Limb (tissue), 2 donors: ENCODE data around the gene KANK3.

ENCODE experiments used
- DNase-seq, 2 donors: peaks; one replicate each; pipeline ENCODE4 v3.0.0-alpha.2; 2016; ENCODE audit errors: extremely low spot score in 2 of 2

Gene KANK3

GRCh38 chr19:8340341-8341096, 2.5 kb downstream of the KANK3 start:
- no peak for DNase-seq

- DNase-seq = no peak
Measured at GRCh38 chr19:8338835-8339234, 4.2 kb downstream of the KANK3 start.

- DNase-seq = no peak
Measured at GRCh38 chr19:8337728-8338127, 5.3 kb downstream of the KANK3 start.

GRCh38 chr19:8336660-8337059, 6.4 kb downstream of the KANK3 start:
- DNase-seq = no peak

GRCh38 chr19:8336072-8336569, 6.9 kb downstream of the KANK3 start:
- DNase-seq = no peak

- no peak for DNase-seq
Measured at GRCh38 chr19:8335343-8336071, 7.6 kb downstream of the KANK3 start.

GRCh38 chr19:8334458-8335342, 8.4 kb downstream of the KANK3 start:
- peak; percentile 64 to 77 for DNase-seq

- DNase-seq = no peak
Measured at GRCh38 chr19:8333767-8334457, 9.2 kb downstream of the KANK3 start.

GRCh38 chr19:8332976-8333766, 9.9 kb downstream of the KANK3 start:
- DNase-seq = no peak

- no peak for DNase-seq
Measured at GRCh38 chr19:8331263-8331845, 11.7 kb downstream of the KANK3 start.

GRCh38 chr19:8329996-8330395, 13.1 kb downstream of the KANK3 start:
- no peak for DNase-seq

- no peak for DNase-seq
Measured at GRCh38 chr19:8325454-8325853, 17.6 kb downstream of the KANK3 start.

- no peak for DNase-seq
Measured at GRCh38 chr19:8324186-8325050, 18.6 kb downstream of the KANK3 start.

- no peak for DNase-seq
Measured at GRCh38 chr19:8323781-8324185, 19.3 kb downstream of the KANK3 start.

GRCh38 chr19:8322638-8322997, 20.4 kb downstream of the KANK3 start:
- DNase-seq = no peak

GRCh38 chr19:8321986-8322637, 20.9 kb downstream of the KANK3 start:
- DNase-seq = no peak

- DNase-seq = peak; percentile 97 to 99
Measured at GRCh38 chr19:8321067-8321985, 21.7 kb downstream of the KANK3 start, which contains the start of the genes NDUFA7 and RPS28. TSS of gene NDUFA7 (minus strand) at chr19:8321375. CDS start at chr19:8321358, 17 bp downstream. TSS of gene RPS28 (plus strand) at chr19:8321496. CDS start at chr19:8321531, 35 bp downstream.
